Stimulated activated naive B cell treated with anti-CD40 and anti-IgM and Interleukin-4, amounts not matched to agents 10 μg/mL and 1 μg/mL and 100 μg/mL, for 72 hours (primary cell): ENCODE measurements around the gene CEP63.

Experiments used
- ATAC-seq, 2 donors: fragments of 150-1000 bp; cut with Tn5 transposase; replicated peaks; 2 replicates each; pipeline ENCODE4 v1.10.0; 2021; ENCODE audit warnings: moderate library complexity in 1 of 2
- DNase-seq: peaks from one replicate; pipeline ENCODE4 v3.0.0; 2021
- H3K27ac Mint-ChIP-seq: one replicate; pipeline ENCODE4 v1.8.0; 2022; ENCODE audit warnings: mild to moderate bottlenecking, mixed read lengths
- H3K27me3 Mint-ChIP-seq, 2 donors: one replicate each; pipeline ENCODE4 v1.8.0; 2022; ENCODE audit warnings: mixed read lengths in 2 of 2
- H3K36me3 Mint-ChIP-seq, 2 donors: one replicate each; pipeline ENCODE4 v1.8.0; 2022; ENCODE audit warnings: mixed read lengths in 2 of 2, mild to moderate bottlenecking in 1 of 2
- H3K4me1 Mint-ChIP-seq, 2 donors: one replicate each; pipeline ENCODE4 v1.8.0; 2022; ENCODE audit warnings: mixed read lengths in 2 of 2, mild to moderate bottlenecking in 1 of 2
- H3K4me3 Mint-ChIP-seq, 2 donors: one replicate each; pipeline ENCODE4 v1.8.0; 2022; ENCODE audit warnings: mild to moderate bottlenecking in 2 of 2, mixed read lengths in 2 of 2, moderate library complexity in 1 of 2
- H3K9me3 Mint-ChIP-seq, 2 donors: one replicate each; pipeline ENCODE4 v1.8.0; 2022; ENCODE audit warnings: mixed read lengths in 2 of 2, mild to moderate bottlenecking in 1 of 2

CEP63 gene

GRCh38 chr3:134505485-134505884 is 19.6 kb downstream of the CEP63 start:
- no peak overlapping the region for H3K27ac Mint-ChIP-seq
- H3K27me3 Mint-ChIP-seq: no peaks in the 10 kb centered on the region
- peaks cover 32 to 41% of the 10 kb centered on the region in 2 donors for H3K9me3 Mint-ChIP-seq
- H3K36me3 Mint-ChIP-seq: peaks cover 70 to 74% of the 10 kb centered on the region in 2 donors
- peaks cover 13 to 39% of the 10 kb centered on the region in 2 donors for H3K4me1 Mint-ChIP-seq
- no peak overlapping the region for H3K4me3 Mint-ChIP-seq
- DNase-seq: no peak
- no peak for ATAC-seq

DNA sequence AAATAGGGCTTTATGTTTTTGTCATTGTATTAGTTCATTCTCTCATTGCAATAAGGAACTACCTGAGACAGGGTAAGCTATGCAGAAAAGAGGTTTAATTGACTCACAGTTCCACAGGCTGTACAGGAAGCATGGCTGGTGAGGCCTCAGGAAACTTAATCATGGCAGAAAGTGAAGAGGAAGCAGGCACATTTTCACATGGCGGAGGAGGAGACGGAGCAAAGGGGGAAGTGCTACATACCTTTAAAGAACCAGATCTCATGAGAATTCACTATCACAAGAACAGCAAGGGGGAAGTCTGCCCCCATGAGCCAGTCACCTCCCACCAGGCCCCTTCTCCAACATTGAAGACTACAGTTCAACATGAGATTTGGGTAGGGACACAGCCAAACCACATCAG is 25.6 kb downstream of the CEP63 start:
- ATAC-seq (peak; percentile 47 to 48), DNase-seq (no peak)
- Mint-ChIP-seq H3K27ac (peak overlapping the region; percentile 70), H3K9me3 (peaks cover 8 to 13% of the 10 kb centered on the region in 2 donors), H3K36me3 (peaks cover 55 to 70% of the 10 kb centered on the region in 2 donors), H3K27me3 (no peaks in the 10 kb centered on the region), H3K4me1 (peaks cover 8 to 10% of the 10 kb centered on the region in 2 donors), H3K4me3 (no peak overlapping the region)

DNA sequence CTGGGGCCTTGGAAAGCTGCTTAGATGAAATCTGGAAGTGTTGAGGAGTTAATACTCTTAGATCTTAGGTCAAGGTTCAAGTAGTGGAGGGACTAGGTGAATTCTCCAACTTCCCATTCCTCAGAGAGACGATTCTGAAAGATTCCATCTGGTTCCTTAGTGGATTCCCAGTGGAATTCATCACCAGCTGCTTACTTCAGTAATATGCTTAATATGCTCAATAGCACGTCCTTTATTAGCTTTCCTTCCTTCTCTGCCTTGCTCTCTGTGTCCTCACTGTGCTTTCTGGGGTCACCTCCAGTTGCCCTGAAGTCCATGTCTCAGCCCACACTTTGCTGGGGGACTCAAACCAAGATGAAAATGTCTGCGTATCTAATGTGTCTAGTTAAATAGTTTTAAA is 31.0 kb downstream of the CEP63 start:
- H3K4me3 Mint-ChIP-seq: no peak overlapping the region
- ATAC-seq (no peak), DNase-seq (no peak)
- H3K4me1 Mint-ChIP-seq: peaks cover 0 to 1% of the 10 kb centered on the region in 2 donors
- H3K27me3 Mint-ChIP-seq: no peaks in the 10 kb centered on the region
- no peak overlapping the region for H3K27ac Mint-ChIP-seq
- peaks cover 38 to 66% of the 10 kb centered on the region in 2 donors for H3K36me3 Mint-ChIP-seq
- peaks cover 0 to 4% of the 10 kb centered on the region in 2 donors for H3K9me3 Mint-ChIP-seq

- H3K27me3 Mint-ChIP-seq: no peaks in the 10 kb centered on the region
- H3K4me1 Mint-ChIP-seq: peaks cover 0 to 1% of the 10 kb centered on the region in 2 donors
- H3K4me3 Mint-ChIP-seq: no peak overlapping the region
- DNase-seq (no peak), ATAC-seq (no peak)
- H3K36me3 Mint-ChIP-seq: peaks cover 45 to 74% of the 10 kb centered on the region in 2 donors
- peaks cover 8 to 10% of the 10 kb centered on the region in 2 donors for H3K9me3 Mint-ChIP-seq
- H3K27ac Mint-ChIP-seq: no peak overlapping the region
Observed at GRCh38 chr3:134517791-134518190, 31.9 kb downstream of the CEP63 start.

DNA sequence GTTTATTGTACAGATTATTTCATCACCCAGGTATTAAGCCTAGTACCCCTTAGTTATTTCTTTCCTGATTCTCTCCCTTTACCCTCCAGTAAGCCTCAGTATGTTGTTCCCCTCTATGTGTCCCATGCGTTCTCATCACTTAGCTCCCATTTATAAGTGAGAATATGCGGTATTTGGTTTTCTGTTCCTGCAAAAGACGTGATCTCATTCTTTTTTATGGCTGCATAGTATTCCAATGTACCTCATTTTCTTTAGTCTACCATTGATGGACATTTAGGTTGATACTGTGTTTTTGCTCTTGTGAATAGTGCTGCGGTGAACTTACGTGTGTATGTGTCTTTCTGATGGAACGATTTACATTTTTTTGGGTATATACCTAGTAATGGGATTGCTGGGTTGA is 36.7 kb downstream of the CEP63 start:
- peaks cover 67 to 84% of the 10 kb centered on the region in 2 donors for H3K36me3 Mint-ChIP-seq
- H3K4me3 Mint-ChIP-seq: no peak overlapping the region
- H3K27ac Mint-ChIP-seq: no peak overlapping the region
- ATAC-seq (no peak), DNase-seq (no peak)
- H3K4me1 Mint-ChIP-seq: peaks cover 5 to 11% of the 10 kb centered on the region in 2 donors
- H3K27me3 Mint-ChIP-seq: no peaks in the 10 kb centered on the region
- H3K9me3 Mint-ChIP-seq: peaks cover 40 to 42% of the 10 kb centered on the region in 2 donors

DNA sequence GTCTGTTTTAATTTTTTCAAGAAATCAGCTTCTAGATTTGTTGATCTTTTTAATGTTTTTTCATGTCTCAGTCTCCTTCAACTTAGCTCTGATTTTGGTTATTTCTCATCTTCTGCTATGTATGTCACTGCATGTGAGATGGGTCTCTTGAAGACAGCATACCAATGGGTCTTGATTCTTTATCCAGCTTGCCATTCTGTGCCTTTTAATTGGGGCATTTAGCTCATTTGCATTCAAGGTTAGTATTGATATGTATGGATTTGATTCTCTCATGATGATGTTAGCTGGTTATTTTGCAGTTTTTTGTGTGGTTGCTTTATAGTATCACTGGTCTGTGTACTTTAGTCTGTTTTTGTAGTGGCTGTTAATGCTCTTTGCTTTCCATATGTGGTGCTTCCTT is 39.4 kb downstream of the CEP63 start:
- peaks cover 37 to 42% of the 10 kb centered on the region in 2 donors for H3K9me3 Mint-ChIP-seq
- DNase-seq (no peak), ATAC-seq (no peak)
- no peak overlapping the region for H3K4me3 Mint-ChIP-seq
- H3K27me3 Mint-ChIP-seq: no peaks in the 10 kb centered on the region
- no peak overlapping the region for H3K27ac Mint-ChIP-seq
- peaks cover 60 to 79% of the 10 kb centered on the region in 2 donors for H3K36me3 Mint-ChIP-seq
- H3K4me1 Mint-ChIP-seq: peaks cover 14% of the 10 kb centered on the region in 2 donors

DNA sequence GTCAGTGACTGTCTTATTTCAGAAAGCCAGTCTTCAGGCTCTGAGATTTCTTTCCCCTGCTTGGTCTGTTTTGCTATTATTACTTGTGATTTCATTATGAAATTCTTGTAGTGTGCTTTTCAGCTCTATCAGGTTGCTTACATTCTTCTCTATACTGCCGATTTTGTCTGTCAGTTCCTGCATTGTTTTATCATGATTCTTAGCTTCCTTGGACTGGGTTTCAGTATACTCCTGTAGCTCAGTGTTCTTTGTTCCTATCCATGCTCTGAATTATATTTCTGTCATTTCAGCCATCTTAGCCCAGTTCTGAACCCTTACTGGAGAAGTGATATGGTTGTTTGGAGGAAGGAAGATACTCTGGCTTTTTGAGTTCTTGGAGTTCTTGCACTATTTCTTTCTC is 40.5 kb downstream of the CEP63 start:
- DNase-seq: no peak
- H3K36me3 Mint-ChIP-seq: peaks cover 57 to 71% of the 10 kb centered on the region in 2 donors
- no peak overlapping the region for H3K4me3 Mint-ChIP-seq
- peaks cover 37 to 42% of the 10 kb centered on the region in 2 donors for H3K9me3 Mint-ChIP-seq
- ATAC-seq: no peak
- no peaks in the 10 kb centered on the region for H3K27me3 Mint-ChIP-seq
- no peak overlapping the region for H3K27ac Mint-ChIP-seq
- peaks cover 14% of the 10 kb centered on the region in 2 donors for H3K4me1 Mint-ChIP-seq

GRCh38 chr3:134527037-134527436 is 41.2 kb downstream of the CEP63 start:
- H3K27me3 Mint-ChIP-seq: no peaks in the 10 kb centered on the region
- H3K27ac Mint-ChIP-seq: no peak overlapping the region
- H3K36me3 Mint-ChIP-seq: peaks cover 53 to 70% of the 10 kb centered on the region in 2 donors
- no peak overlapping the region for H3K4me3 Mint-ChIP-seq
- DNase-seq (no peak), ATAC-seq (no peak)
- H3K9me3 Mint-ChIP-seq: peaks cover 36 to 41% of the 10 kb centered on the region in 2 donors
- peaks cover 14% of the 10 kb centered on the region in 2 donors for H3K4me1 Mint-ChIP-seq

- peaks cover 14% of the 10 kb centered on the region in 2 donors for H3K4me1 Mint-ChIP-seq
- no peaks in the 10 kb centered on the region for H3K27me3 Mint-ChIP-seq
- ATAC-seq (no peak), DNase-seq (no peak)
- H3K9me3 Mint-ChIP-seq: peaks cover 31 to 35% of the 10 kb centered on the region in 2 donors
- no peak overlapping the region for H3K4me3 Mint-ChIP-seq
- H3K27ac Mint-ChIP-seq: no peak overlapping the region
- H3K36me3 Mint-ChIP-seq: peaks cover 48 to 64% of the 10 kb centered on the region in 2 donors
Observed at GRCh38 chr3:134527538-134528186, 41.8 kb downstream of the CEP63 start.

DNA sequence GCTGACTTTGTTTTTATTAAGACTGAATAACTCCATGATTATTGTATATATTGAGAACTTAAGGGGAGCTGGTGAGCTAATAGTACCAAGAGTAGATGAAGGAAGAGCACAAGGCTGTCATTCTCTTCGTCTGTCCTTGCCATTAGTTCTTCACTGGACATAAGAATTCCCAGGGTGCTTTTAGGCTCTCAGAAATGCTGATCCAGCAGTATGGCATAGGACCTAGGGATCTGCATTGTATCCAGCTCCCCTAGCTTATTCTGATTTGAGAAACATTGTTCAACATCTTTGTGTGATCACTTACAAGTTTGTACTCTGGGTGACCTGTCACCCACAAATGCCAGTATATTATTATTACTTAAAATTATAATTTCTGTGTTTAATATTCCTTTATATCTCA is 47.6 kb downstream of the CEP63 start:
- Mint-ChIP-seq H3K9me3 (no peaks in the 10 kb centered on the region), H3K4me1 (peaks cover under 1 to 4% of the 10 kb centered on the region in 2 donors), H3K36me3 (peaks cover 9 to 25% of the 10 kb centered on the region in 2 donors), H3K27me3 (no peaks in the 10 kb centered on the region), H3K27ac (no peak overlapping the region), H3K4me3 (no peak overlapping the region)
- DNase-seq (no peak), ATAC-seq (no peak)

GRCh38 chr3:134535186-134535970 is 49.5 kb downstream of the CEP63 start:
- Mint-ChIP-seq H3K36me3 (peaks cover 10 to 17% of the 10 kb centered on the region in 2 donors), H3K27ac (no peak overlapping the region)

GRCh38 chr3:134536781-134537180 is 50.9 kb downstream of the CEP63 start:
- ATAC-seq (no peak), DNase-seq (no peak)
- peaks cover 10 to 15% of the 10 kb centered on the region in 2 donors for H3K36me3 Mint-ChIP-seq
- no peaks in the 10 kb centered on the region for H3K9me3 Mint-ChIP-seq
- no peak overlapping the region for H3K4me3 Mint-ChIP-seq
- H3K27me3 Mint-ChIP-seq: no peaks in the 10 kb centered on the region
- H3K27ac Mint-ChIP-seq: no peak overlapping the region
- peaks cover 0 to 3% of the 10 kb centered on the region in 2 donors for H3K4me1 Mint-ChIP-seq

More at GRCh38 chr3:134535186-134535970, 49.5 kb downstream of the CEP63 start:
- H3K9me3 Mint-ChIP-seq: no peaks in the 10 kb centered on the region
- DNase-seq (no peak), ATAC-seq (no peak)
- no peaks in the 10 kb centered on the region for H3K27me3 Mint-ChIP-seq
- H3K4me1 Mint-ChIP-seq: peaks cover 0 to 3% of the 10 kb centered on the region in 2 donors
- no peak overlapping the region for H3K4me3 Mint-ChIP-seq

GRCh38 chr3:134542287-134542958 is 56.6 kb downstream of the CEP63 start:
- Mint-ChIP-seq H3K4me3 (no peak overlapping the region), H3K27ac (no peak overlapping the region), H3K27me3 (no peaks in the 10 kb centered on the region), H3K36me3 (peaks cover 9 to 13% of the 10 kb centered on the region in 2 donors), H3K4me1 (peaks cover 0 to 1% of the 10 kb centered on the region in 2 donors), H3K9me3 (no peaks in the 10 kb centered on the region)
- ATAC-seq (no peak), DNase-seq (no peak)

DNA sequence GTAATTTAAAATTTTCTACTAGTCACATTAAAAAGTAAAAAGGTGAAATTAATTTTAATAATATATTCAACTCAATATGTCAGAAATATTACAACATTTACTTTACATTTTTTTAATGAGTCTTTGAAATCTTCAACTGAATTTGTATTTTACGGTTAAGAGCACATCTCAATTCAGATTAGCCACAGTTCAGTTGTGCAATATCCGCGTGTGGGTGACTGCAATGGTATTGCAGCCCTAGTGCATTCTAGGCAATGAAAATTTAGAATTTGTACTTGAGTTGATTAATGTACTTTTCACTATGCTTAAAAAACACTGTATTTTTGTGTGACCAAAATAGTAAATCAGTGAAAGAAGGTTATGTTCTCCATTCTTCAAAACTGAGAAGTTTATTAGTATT is 57.3 kb downstream of the CEP63 start:
- Mint-ChIP-seq H3K9me3 (no peaks in the 10 kb centered on the region), H3K4me1 (no peaks in the 10 kb centered on the region), H3K4me3 (no peak overlapping the region), H3K27me3 (no peaks in the 10 kb centered on the region), H3K36me3 (peaks cover 11 to 15% of the 10 kb centered on the region in 2 donors), H3K27ac (no peak overlapping the region)
- no peak for ATAC-seq
- DNase-seq: no peak
